ENCODE measurements around the gene COG1. TPM values are rescaled to one million over a fixed set of nuclear protein-coding genes. Genes with fewer than 3 reads are reported as not detected.

Gene COG1
- total and polyA plus RNA-seq, 10 donors, result 8.9 to 48.8 (median 32.2) TPM

- 88 to 97% (median 89%) methylated on average over 9 of the region's 9 CpGs for WGBS, 5 donors
- Histone ChIP-seq H3K27ac (no peak overlapping the region), H3K4me3 (no peak overlapping the region), H3K9me3 (no peaks in the 10 kb centered on the region), H3K36me3 (peaks cover 0 to 74% (median 65%) of the 10 kb centered on the region in 6 donors), H3K27me3 (replicated peaks in 1 of 7) (no peaks in the 10 kb centered on the region), H3K4me1 (peaks cover 16 to 62% (median 47%) of the 10 kb centered on the region in 6 donors)
- TF ChIP-seq POLR2AphosphoS5 (IDR thresholded peaks at IDR 0.05) (no peak), POLR2A (IDR thresholded peaks at IDR 0.05) (no peak), CTCF (IDR thresholded peaks at IDR 0.05 in 8 of 11, conservative IDR thresholded peaks at IDR 0.05 in 3 of 11) (no peak)
- no peak for DNase-seq
- intact Hi-C loops (cut with DNase I; ENCODE audit: low total_unique reads), result loop anchor here (5.0 kb wide), 1 partner anchor 34 kb away; a partner anchor contains a TSS
These were observed 5.5 kb downstream of the COG1 start for GRCh38 chr17:73198201-73198929.

DNA sequence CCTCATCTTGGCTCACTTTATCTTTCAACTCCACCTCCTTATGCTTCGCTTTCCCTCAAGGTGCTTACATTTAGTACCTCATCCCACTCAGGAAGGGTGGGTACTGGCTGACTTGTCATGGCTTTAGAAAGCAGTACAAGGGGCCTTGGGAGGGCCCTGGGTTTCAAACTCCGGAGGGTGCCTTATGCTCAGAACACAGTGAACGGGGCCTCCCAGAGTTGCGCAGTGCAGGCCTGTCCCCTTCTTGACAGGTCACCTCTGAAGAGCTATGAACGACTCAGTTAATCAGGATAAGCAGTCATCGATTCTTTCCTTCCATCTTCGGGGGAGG lies 6.0 kb downstream of the COG1 start:
- DNase-seq, result no peak
- H3K4me3 ChIP-seq, result no peak overlapping the region
- intact Hi-C loops (cut with DNase I; ENCODE audit: low total_unique reads), result loop anchor here (5.0 kb wide), 1 partner anchor 33 kb away; a partner anchor contains a TSS
- TF ChIP-seq CTCF (IDR thresholded peaks at IDR 0.05 in 8 of 11, conservative IDR thresholded peaks at IDR 0.05 in 3 of 11) (no peak), POLR2A (IDR thresholded peaks at IDR 0.05) (no peak), POLR2AphosphoS5 (IDR thresholded peaks at IDR 0.05) (no peak)
- H3K36me3 ChIP-seq, result peaks cover 0 to 80% (median 68%) of the 10 kb centered on the region in 6 donors
- peaks cover 11 to 62% (median 47%) of the 10 kb centered on the region in 6 donors for H3K4me1 ChIP-seq
- H3K27ac ChIP-seq, result no peak overlapping the region
- 93 to 98% (median 94%) methylated on average over 7 of the region's 7 CpGs for WGBS, 5 donors
- H3K9me3 ChIP-seq, result no peaks in the 10 kb centered on the region
- no peaks in the 10 kb centered on the region for H3K27me3 ChIP-seq (replicated peaks in 1 of 7)

DNA sequence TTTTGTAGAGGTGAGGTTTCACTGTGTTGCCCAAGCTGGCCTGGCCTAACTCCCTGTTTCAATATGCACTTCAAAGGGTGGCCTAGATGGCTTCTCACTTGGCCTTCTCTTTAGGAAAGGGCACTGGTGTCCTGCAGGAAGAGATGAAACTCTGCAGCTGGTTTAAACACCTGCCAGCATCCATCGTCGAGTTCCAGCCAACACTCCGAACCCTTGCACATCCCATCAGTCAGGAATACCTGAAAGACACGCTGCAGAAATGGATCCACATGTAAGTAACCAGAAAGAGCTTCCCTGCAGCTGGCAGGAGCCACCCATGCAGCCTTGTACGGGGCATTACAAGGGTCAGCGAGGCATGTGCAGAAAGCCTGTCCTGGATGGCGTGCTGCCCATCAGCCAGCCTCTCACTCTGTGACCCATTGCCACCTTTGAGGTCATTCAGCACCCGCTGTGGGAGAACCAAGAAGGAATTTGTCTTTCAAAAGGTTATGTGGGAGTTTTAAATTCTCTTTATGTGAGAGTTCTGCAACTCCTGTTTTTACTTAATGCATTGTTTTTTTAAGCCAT lies 7.0 kb downstream of the COG1 start:
- peaks cover 0 to 89% (median 76%) of the 10 kb centered on the region in 6 donors for H3K36me3 ChIP-seq
- no peak for DNase-seq
- WGBS, 5 donors, result 96 to 99% (median 99%) methylated on average over 8 of the region's 8 CpGs
- H3K27me3 ChIP-seq (replicated peaks in 1 of 7), result no peaks in the 10 kb centered on the region
- intact Hi-C loops (cut with DNase I; ENCODE audit: low total_unique reads), result loop anchor here (5.0 kb wide), 1 partner anchor 32 kb away; a partner anchor contains a TSS
- no peaks in the 10 kb centered on the region for H3K9me3 ChIP-seq
- H3K4me1 ChIP-seq, result peaks cover 11 to 58% (median 44%) of the 10 kb centered on the region in 6 donors
- H3K27ac ChIP-seq, result peak overlapping the region in 1 of 8 donors; percentile 47
- TF ChIP-seq POLR2A (IDR thresholded peaks at IDR 0.05), result no peak
- TF ChIP-seq POLR2AphosphoS5 (IDR thresholded peaks at IDR 0.05), result peak in 1 of 3 donors; percentile 14
- no peak for TF ChIP-seq CTCF (IDR thresholded peaks at IDR 0.05 in 8 of 11, conservative IDR thresholded peaks at IDR 0.05 in 3 of 11)
- no peak overlapping the region for H3K4me3 ChIP-seq

DNA sequence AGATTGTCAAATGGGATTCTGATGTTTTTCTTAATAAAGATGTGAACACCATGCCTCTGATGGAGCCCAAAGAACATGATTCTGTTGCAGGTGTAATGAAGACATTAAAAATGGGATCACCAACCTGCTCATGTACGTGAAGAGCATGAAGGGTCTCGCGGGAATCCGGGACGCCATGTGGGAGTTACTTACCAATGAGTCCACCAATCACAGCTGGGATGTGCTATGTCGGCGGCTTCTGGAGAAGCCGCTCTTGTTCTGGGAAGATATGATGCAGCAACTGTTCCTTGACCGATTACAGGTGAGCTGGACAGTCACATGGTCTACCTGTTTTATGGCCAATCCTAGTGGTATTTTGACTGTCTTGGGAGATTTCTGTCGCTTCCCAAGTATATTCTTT lies 7.6 kb downstream of the COG1 start:
- no peaks in the 10 kb centered on the region for H3K27me3 ChIP-seq (replicated peaks in 1 of 7)
- peaks cover 11 to 52% (median 41%) of the 10 kb centered on the region in 6 donors for H3K4me1 ChIP-seq
- WGBS, 5 donors, result 86 to 94% (median 93%) methylated on average over 10 of the region's 10 CpGs
- intact Hi-C loops (cut with DNase I; ENCODE audit: low total_unique reads), result no loop called here
- H3K9me3 ChIP-seq, result no peaks in the 10 kb centered on the region
- DNase-seq, result no peak
- peaks cover 0 to 95% (median 83%) of the 10 kb centered on the region in 6 donors for H3K36me3 ChIP-seq
- TF ChIP-seq POLR2AphosphoS5 (IDR thresholded peaks at IDR 0.05) (no peak), CTCF (IDR thresholded peaks at IDR 0.05 in 8 of 11, conservative IDR thresholded peaks at IDR 0.05 in 3 of 11) (no peak), POLR2A (IDR thresholded peaks at IDR 0.05) (no peak)
- peak overlapping the region in 5 of 8 donors; percentile 19 to 68 (median 47) for H3K27ac ChIP-seq
- no peak overlapping the region for H3K4me3 ChIP-seq
